Rectal smooth muscle tissue (tissue), 1 donor: ENCODE data around the gene QRFP.

Experiments used
- H3K27ac ChIP-seq: one replicate; pipeline ENCODE4 v1.7.0; 2013; ENCODE audit warnings: low read depth, low read length, inconsistent platforms
- H3K27me3 ChIP-seq: one replicate; pipeline ENCODE4 v1.7.0; 2013; ENCODE audit warnings: low read length; ENCODE audit not compliant: control insufficient read depth, insufficient read depth
- H3K36me3 ChIP-seq: one replicate; pipeline ENCODE4 v1.7.0; 2013; ENCODE audit warnings: low read length; ENCODE audit not compliant: control insufficient read depth, insufficient read depth
- H3K4me1 ChIP-seq: one replicate; pipeline ENCODE4 v1.7.0; 2013; ENCODE audit warnings: low read length; ENCODE audit not compliant: control insufficient read depth, insufficient read depth
- H3K4me3 ChIP-seq: one replicate; pipeline ENCODE4 v1.7.0; 2013; ENCODE audit warnings: low read length
- H3K9ac ChIP-seq: one replicate; pipeline ENCODE4 v1.7.0; 2013; ENCODE audit warnings: low read length

QRFP gene

GRCh38 chr9:130903194-130904069 lies 6.8 kb upstream of the QRFP start:
- Histone ChIP-seq H3K27me3 (peaks cover 4% of the 10 kb centered on the region), H3K9ac (no peak overlapping the region), H3K36me3 (no peaks in the 10 kb centered on the region), H3K4me3 (no peak overlapping the region), H3K27ac (no peak overlapping the region), H3K4me1 (no peaks in the 10 kb centered on the region)

- no peak overlapping the region for H3K9ac ChIP-seq
- no peak overlapping the region for H3K4me3 ChIP-seq
- no peak overlapping the region for H3K27ac ChIP-seq
- H3K36me3 ChIP-seq, result no peaks in the 10 kb centered on the region
- H3K27me3 ChIP-seq, result peaks cover 4% of the 10 kb centered on the region
- no peaks in the 10 kb centered on the region for H3K4me1 ChIP-seq
These were observed 5.9 kb upstream of the QRFP start for GRCh38 chr9:130902204-130903185.

- H3K4me3 ChIP-seq, result no peak overlapping the region
- no peak overlapping the region for H3K9ac ChIP-seq
- peaks cover 4% of the 10 kb centered on the region for H3K27me3 ChIP-seq
- H3K36me3 ChIP-seq, result no peaks in the 10 kb centered on the region
- H3K27ac ChIP-seq, result no peak overlapping the region
- no peaks in the 10 kb centered on the region for H3K4me1 ChIP-seq
These were observed 5.0 kb upstream of the QRFP start for GRCh38 chr9:130901498-130902203.

- Histone ChIP-seq H3K27ac (no peak overlapping the region), H3K36me3 (no peaks in the 10 kb centered on the region), H3K4me1 (no peaks in the 10 kb centered on the region), H3K4me3 (no peak overlapping the region), H3K9ac (no peak overlapping the region), H3K27me3 (peaks cover 4% of the 10 kb centered on the region)
These were observed 4.3 kb upstream of the QRFP start for GRCh38 chr9:130900701-130901497.

- Histone ChIP-seq H3K36me3 (no peaks in the 10 kb centered on the region), H3K27me3 (peaks cover 4% of the 10 kb centered on the region), H3K27ac (no peak overlapping the region), H3K4me1 (peaks cover 9% of the 10 kb centered on the region), H3K9ac (no peak overlapping the region), H3K4me3 (no peak overlapping the region)
These were observed 2.6 kb upstream of the QRFP start for GRCh38 chr9:130899051-130899748.

GRCh38 chr9:130898552-130898852 lies 1.9 kb upstream of the QRFP start:
- no peaks in the 10 kb centered on the region for H3K36me3 ChIP-seq
- peaks cover 11% of the 10 kb centered on the region for H3K4me1 ChIP-seq
- no peak overlapping the region for H3K4me3 ChIP-seq
- no peak overlapping the region for H3K27ac ChIP-seq
- H3K27me3 ChIP-seq, result peaks cover 4% of the 10 kb centered on the region
- no peak overlapping the region for H3K9ac ChIP-seq

GRCh38 chr9:130897848-130898551 lies 1.4 kb upstream of the QRFP start:
- Histone ChIP-seq H3K4me3 (no peak overlapping the region), H3K27me3 (peaks cover 4% of the 10 kb centered on the region), H3K9ac (no peak overlapping the region), H3K36me3 (no peaks in the 10 kb centered on the region), H3K27ac (no peak overlapping the region), H3K4me1 (peaks cover 11% of the 10 kb centered on the region)

GRCh38 chr9:130897105-130897751 lies 616 bp upstream of the QRFP start:
- Histone ChIP-seq H3K27ac (no peak overlapping the region), H3K4me3 (no peak overlapping the region), H3K9ac (no peak overlapping the region), H3K4me1 (peaks cover 11% of the 10 kb centered on the region), H3K27me3 (peaks cover 4% of the 10 kb centered on the region), H3K36me3 (peaks cover 3% of the 10 kb centered on the region)

- H3K4me3 ChIP-seq, result no peak overlapping the region
- no peak overlapping the region for H3K9ac ChIP-seq
- H3K27ac ChIP-seq, result no peak overlapping the region
- H3K36me3 ChIP-seq, result peaks cover 10% of the 10 kb centered on the region
- no peaks in the 10 kb centered on the region for H3K27me3 ChIP-seq
- peaks cover 11% of the 10 kb centered on the region for H3K4me1 ChIP-seq
These were observed 955 bp downstream of the QRFP start for GRCh38 chr9:130895481-130896232.

- H3K27ac ChIP-seq, result no peak overlapping the region
These were observed 1.6 kb downstream of the QRFP start for GRCh38 chr9:130895038-130895437.

More at GRCh38 chr9:130895038-130895437, 1.6 kb downstream of the QRFP start:
- Histone ChIP-seq H3K4me3 (no peak overlapping the region), H3K36me3 (peaks cover 13% of the 10 kb centered on the region), H3K4me1 (peaks cover 11% of the 10 kb centered on the region), H3K27me3 (no peaks in the 10 kb centered on the region), H3K9ac (no peak overlapping the region)
